ENCODE data around the gene NMBR. TPM values are rescaled to one million over a fixed set of nuclear protein-coding genes. Genes with fewer than 3 reads are reported as not detected.
"Not testable (repeated sequence)": the region's sequence is repeated elsewhere in the genome, so short reads cannot be mapped to it uniquely, and the experiment has no call there.

Gene NMBR
- total RNA-seq, 1 donor from 2014 or later = not detected

GRCh38 chr6:142045380-142046278 is 101.3 kb downstream of the NMBR start:
- no peak overlapping the region for H3K4me3 Mint-ChIP-seq (ENCODE audit: unreplicated experiment)
- no peaks in the 10 kb centered on the region for H3K9me3 Mint-ChIP-seq (ENCODE audit: unreplicated experiment)
- no peak for DNase-seq (ENCODE audit: low spot score)
- no peaks in the 10 kb centered on the region for H3K27me3 Mint-ChIP-seq (ENCODE audit: unreplicated experiment)
- TF ChIP-seq, protein P1, sequence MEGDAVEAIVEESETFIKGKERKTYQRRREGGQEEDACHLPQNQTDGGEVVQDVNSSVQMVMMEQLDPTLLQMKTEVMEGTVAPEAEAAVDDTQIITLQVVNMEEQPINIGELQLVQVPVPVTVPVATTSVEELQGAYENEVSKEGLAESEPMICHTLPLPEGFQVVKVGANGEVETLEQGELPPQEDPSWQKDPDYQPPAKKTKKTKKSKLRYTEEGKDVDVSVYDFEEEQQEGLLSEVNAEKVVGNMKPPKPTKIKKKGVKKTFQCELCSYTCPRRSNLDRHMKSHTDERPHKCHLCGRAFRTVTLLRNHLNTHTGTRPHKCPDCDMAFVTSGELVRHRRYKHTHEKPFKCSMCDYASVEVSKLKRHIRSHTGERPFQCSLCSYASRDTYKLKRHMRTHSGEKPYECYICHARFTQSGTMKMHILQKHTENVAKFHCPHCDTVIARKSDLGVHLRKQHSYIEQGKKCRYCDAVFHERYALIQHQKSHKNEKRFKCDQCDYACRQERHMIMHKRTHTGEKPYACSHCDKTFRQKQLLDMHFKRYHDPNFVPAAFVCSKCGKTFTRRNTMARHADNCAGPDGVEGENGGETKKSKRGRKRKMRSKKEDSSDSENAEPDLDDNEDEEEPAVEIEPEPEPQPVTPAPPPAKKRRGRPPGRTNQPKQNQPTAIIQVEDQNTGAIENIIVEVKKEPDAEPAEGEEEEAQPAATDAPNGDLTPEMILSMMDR (IDR thresholded peaks at IDR 0.05; ENCODE audit: unreplicated experiment) = no peak
- peaks cover 9% of the 10 kb centered on the region for H3K4me1 Mint-ChIP-seq (ENCODE audit: unreplicated experiment)
- H3K36me3 Mint-ChIP-seq (ENCODE audit: low read depth, unreplicated experiment) = no peaks in the 10 kb centered on the region
- no peak overlapping the region for H3K27ac Mint-ChIP-seq (ENCODE audit: unreplicated experiment)

DNA sequence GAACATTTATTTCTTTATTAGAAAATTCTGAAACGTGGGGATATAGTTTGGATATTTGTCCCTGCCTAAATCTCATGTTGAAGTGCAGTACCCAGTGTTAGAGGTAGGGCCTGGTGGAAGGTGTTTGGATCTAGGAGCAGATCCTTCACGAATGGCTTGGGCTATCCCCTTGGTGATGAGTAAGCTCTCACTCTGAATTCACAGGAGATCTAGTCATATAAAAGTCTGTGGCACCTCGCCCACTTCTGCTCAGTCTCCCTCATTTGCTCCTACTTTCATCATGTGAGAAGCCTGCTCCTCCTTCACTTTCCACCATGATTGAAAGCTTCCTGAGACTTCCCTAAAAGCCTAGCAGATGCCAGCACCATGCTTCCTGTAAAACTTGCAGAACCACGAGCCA is 111.0 kb downstream of the NMBR start:
- H3K4me1 Mint-ChIP-seq (ENCODE audit: unreplicated experiment) = no peaks in the 10 kb centered on the region
- H3K36me3 Mint-ChIP-seq (ENCODE audit: low read depth, unreplicated experiment) = no peaks in the 10 kb centered on the region
- H3K27ac Mint-ChIP-seq (ENCODE audit: unreplicated experiment) = no peak overlapping the region
- H3K9me3 Mint-ChIP-seq (ENCODE audit: unreplicated experiment) = no peaks in the 10 kb centered on the region
- TF ChIP-seq, protein P1 (IDR thresholded peaks at IDR 0.05; ENCODE audit: unreplicated experiment) = no peak
- no peak for DNase-seq (ENCODE audit: low spot score)
- H3K27me3 Mint-ChIP-seq (ENCODE audit: unreplicated experiment) = no peaks in the 10 kb centered on the region
- H3K4me3 Mint-ChIP-seq (ENCODE audit: unreplicated experiment) = no peak overlapping the region

DNA sequence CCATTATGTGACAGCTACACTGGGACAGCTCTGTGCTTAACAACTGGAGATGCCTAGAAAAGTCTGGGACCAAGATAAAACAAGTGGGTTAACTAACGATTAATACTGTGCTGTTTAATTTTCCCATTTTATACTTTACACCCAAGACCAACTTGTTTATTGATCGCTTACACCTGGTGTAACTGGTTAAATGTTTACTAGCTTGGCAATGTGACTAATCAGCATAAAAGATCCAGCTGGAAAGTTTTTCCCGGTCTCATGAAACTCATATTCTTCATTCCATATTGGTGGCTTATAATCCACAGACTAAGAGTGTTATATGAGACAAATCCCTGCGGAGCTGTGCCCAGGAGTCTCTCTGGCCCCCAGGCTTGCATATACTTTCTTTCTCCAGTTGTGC is 115.9 kb downstream of the NMBR start:
- no peaks in the 10 kb centered on the region for H3K9me3 Mint-ChIP-seq (ENCODE audit: unreplicated experiment)

DNA sequence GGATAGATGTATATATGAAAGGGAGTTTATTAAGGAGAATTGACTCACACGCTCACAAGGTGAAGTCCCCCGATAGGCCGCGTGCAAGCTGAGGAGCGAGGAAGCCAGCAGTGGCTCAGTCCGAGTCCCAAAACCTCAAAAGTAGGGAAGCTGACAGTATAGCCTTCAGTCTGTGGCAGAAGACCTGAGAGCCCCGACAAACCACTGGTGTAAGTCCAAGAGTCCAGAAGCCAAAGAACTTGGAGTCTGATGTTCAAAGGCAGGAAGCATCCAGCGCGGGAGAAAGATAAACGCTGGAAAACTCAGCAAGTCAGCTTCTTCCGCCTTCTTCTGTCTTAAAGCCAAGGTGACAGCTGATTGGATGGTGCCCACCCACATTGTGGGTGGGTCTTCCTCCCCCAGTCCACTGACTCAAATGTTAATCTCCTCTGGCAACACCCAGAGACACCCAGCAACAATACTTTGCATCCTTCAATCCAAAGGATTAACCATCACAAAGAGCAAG is 116.8 kb downstream of the NMBR start:
- H3K4me3 Mint-ChIP-seq (ENCODE audit: unreplicated experiment) = no peak overlapping the region
- H3K27ac Mint-ChIP-seq (ENCODE audit: unreplicated experiment) = no peak overlapping the region
- H3K4me1 Mint-ChIP-seq (ENCODE audit: unreplicated experiment) = no peaks in the 10 kb centered on the region
- no peaks in the 10 kb centered on the region for H3K36me3 Mint-ChIP-seq (ENCODE audit: low read depth, unreplicated experiment)
- DNase-seq (ENCODE audit: low spot score) = no peak
- H3K27me3 Mint-ChIP-seq (ENCODE audit: unreplicated experiment) = no peaks in the 10 kb centered on the region
- TF ChIP-seq, protein P1 (IDR thresholded peaks at IDR 0.05; ENCODE audit: unreplicated experiment) = no peak
- H3K9me3 Mint-ChIP-seq (ENCODE audit: unreplicated experiment) = no peaks in the 10 kb centered on the region

More for the DNA sequence above, 115.9 kb downstream of the NMBR start:
- TF ChIP-seq, protein P1 (IDR thresholded peaks at IDR 0.05; ENCODE audit: unreplicated experiment) = no peak
- H3K4me3 Mint-ChIP-seq (ENCODE audit: unreplicated experiment) = no peak overlapping the region
- no peaks in the 10 kb centered on the region for H3K36me3 Mint-ChIP-seq (ENCODE audit: low read depth, unreplicated experiment)
- no peaks in the 10 kb centered on the region for H3K27me3 Mint-ChIP-seq (ENCODE audit: unreplicated experiment)
- H3K4me1 Mint-ChIP-seq (ENCODE audit: unreplicated experiment) = no peaks in the 10 kb centered on the region
- H3K27ac Mint-ChIP-seq (ENCODE audit: unreplicated experiment) = no peak overlapping the region
- no peak for DNase-seq (ENCODE audit: low spot score)

DNA sequence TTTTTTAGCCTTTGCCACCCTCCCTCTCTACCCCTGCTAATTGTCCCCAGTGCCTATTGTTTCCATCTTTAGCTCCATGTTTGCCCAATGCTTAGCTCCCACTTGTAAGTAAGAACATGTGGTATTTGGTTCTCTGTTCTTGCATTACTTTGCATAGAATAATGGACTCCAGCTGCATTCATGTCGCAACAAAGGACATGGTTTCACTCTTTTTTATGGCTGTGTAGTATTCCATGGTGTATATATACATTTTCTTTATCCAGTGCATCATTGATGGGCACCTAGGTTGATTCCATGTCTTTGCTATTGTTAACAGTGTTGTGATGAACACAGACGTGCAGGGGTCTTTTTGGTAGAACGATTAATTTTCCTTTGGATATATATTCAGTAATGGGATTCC is 118.4 kb downstream of the NMBR start:
- Mint-ChIP-seq H3K4me1 (ENCODE audit: unreplicated experiment) (no peaks in the 10 kb centered on the region), H3K9me3 (ENCODE audit: unreplicated experiment) (no peaks in the 10 kb centered on the region), H3K27ac (ENCODE audit: unreplicated experiment) (no peak overlapping the region), H3K27me3 (ENCODE audit: unreplicated experiment) (no peaks in the 10 kb centered on the region), H3K4me3 (ENCODE audit: unreplicated experiment) (no peak overlapping the region), H3K36me3 (ENCODE audit: low read depth, unreplicated experiment) (no peaks in the 10 kb centered on the region)
- no peak for DNase-seq (ENCODE audit: low spot score)
- TF ChIP-seq, protein P1 (IDR thresholded peaks at IDR 0.05; ENCODE audit: unreplicated experiment) = no peak

- H3K9me3 Mint-ChIP-seq (ENCODE audit: unreplicated experiment); H3K27ac Mint-ChIP-seq (ENCODE audit: unreplicated experiment); H3K4me1 Mint-ChIP-seq (ENCODE audit: unreplicated experiment); H3K36me3 Mint-ChIP-seq (ENCODE audit: low read depth, unreplicated experiment); DNase-seq (ENCODE audit: low spot score); H3K4me3 Mint-ChIP-seq (ENCODE audit: unreplicated experiment); H3K27me3 Mint-ChIP-seq (ENCODE audit: unreplicated experiment): not testable (repeated sequence)
These were observed 119.1 kb downstream of the NMBR start for GRCh38 chr6:142027804-142028203.

Measured in endothelial cell (in vitro differentiated cells).